H9 (cell line): ENCODE measurements around the gene MT1X. TPM values are rescaled to one million over a fixed set of nuclear protein-coding genes. Genes with fewer than 3 reads are reported as not detected.

Source experiments
- DNase-seq: peaks from one replicate; pipeline ENCODE4 v3.0.0-alpha.2; 2017
- H2AFZ ChIP-seq: one replicate; pipeline ENCODE4 v1.6.1; 2013; ENCODE audit warnings: mild to moderate bottlenecking, low read length, control low read depth, moderate library complexity
- H2AK5ac ChIP-seq: 2 replicates; pipeline ENCODE4 v1.6.1; 2013; ENCODE audit warnings: low read length, control low read depth, mixed read lengths; ENCODE audit not compliant: insufficient read length
- H2BK120ac ChIP-seq: one replicate; pipeline ENCODE4 v1.6.1; 2013; ENCODE audit warnings: low read depth, mild to moderate bottlenecking, low read length, control low read depth, inconsistent platforms; ENCODE audit not compliant: poor library complexity, severe bottlenecking
- H2BK12ac ChIP-seq: 2 replicates; pipeline ENCODE4 v1.6.1; 2013; ENCODE audit warnings: low read length, control low read depth, mixed read lengths, low read depth; ENCODE audit not compliant: insufficient read length
- H2BK15ac ChIP-seq: 2 replicates; pipeline ENCODE4 v1.6.1; 2013; ENCODE audit warnings: low read depth, low read length, control low read depth
- H2BK20ac ChIP-seq: one replicate; pipeline ENCODE4 v1.6.1; 2013; ENCODE audit warnings: low read depth, mild to moderate bottlenecking, low read length, control low read depth, inconsistent platforms; ENCODE audit not compliant: poor library complexity, severe bottlenecking
- H2BK5ac ChIP-seq: 2 replicates; pipeline ENCODE4 v1.6.1; 2013; ENCODE audit warnings: low read length, control low read depth, mixed read lengths; ENCODE audit not compliant: insufficient read length
- H3K14ac ChIP-seq: 2 replicates; pipeline ENCODE4 v1.6.1; 2013; ENCODE audit warnings: low read length, control low read depth; ENCODE audit not compliant: insufficient read depth
- H3K18ac ChIP-seq: 2 replicates; pipeline ENCODE4 v1.6.1; 2013; ENCODE audit warnings: low read depth, mild to moderate bottlenecking, mixed read lengths, low read length, control low read depth; ENCODE audit not compliant: insufficient read length
- H3K23ac ChIP-seq: 2 replicates; pipeline ENCODE4 v1.6.1; 2013; ENCODE audit warnings: low read length, control low read depth, mixed read lengths, low read depth; ENCODE audit not compliant: insufficient read length
- H3K23me2 ChIP-seq: 2 replicates; pipeline ENCODE4 v1.6.1; 2013; ENCODE audit warnings: low read depth, mild to moderate bottlenecking, mixed read lengths, low read length, control low read depth; ENCODE audit not compliant: insufficient read length, poor library complexity, severe bottlenecking
- H3K27ac ChIP-seq: 2 replicates; pipeline ENCODE4 v1.5.1; 2013; ENCODE audit warnings: low read length, control low read depth, mixed read lengths, low read depth; ENCODE audit not compliant: insufficient read length
- H3K27me3 ChIP-seq: 2 replicates; pipeline ENCODE4 v1.6.1; 2013; ENCODE audit warnings: low read length, control low read depth, inconsistent platforms; ENCODE audit not compliant: insufficient read depth
- H3K4ac ChIP-seq: 2 replicates; pipeline ENCODE4 v1.6.1; 2013; ENCODE audit warnings: low read depth, mild to moderate bottlenecking, control low read depth, inconsistent platforms, low read length, moderate library complexity
- H3K4me1 ChIP-seq: 2 replicates; pipeline ENCODE4 v1.6.1; 2013; ENCODE audit warnings: low read length, control low read depth, inconsistent platforms; ENCODE audit not compliant: insufficient read depth
- H3K4me2 ChIP-seq: 2 replicates; pipeline ENCODE4 v1.6.1; 2013; ENCODE audit warnings: low read length, control low read depth, mixed read lengths; ENCODE audit not compliant: insufficient read length, insufficient read depth
- H3K56ac ChIP-seq: 2 replicates; pipeline ENCODE4 v1.6.1; 2013; ENCODE audit warnings: low read depth, mild to moderate bottlenecking, mixed read lengths, low read length, control low read depth; ENCODE audit not compliant: insufficient read length
- H3K79me1 ChIP-seq: 2 replicates; pipeline ENCODE4 v1.6.1; 2013; ENCODE audit warnings: low read depth, mild to moderate bottlenecking, moderate library complexity, low read length, control low read depth, inconsistent platforms; ENCODE audit not compliant: insufficient read depth, poor library complexity, severe bottlenecking
- H3K79me2 ChIP-seq: 2 replicates; pipeline ENCODE4 v1.6.1; 2013; ENCODE audit warnings: low read length, control low read depth, inconsistent platforms; ENCODE audit not compliant: insufficient read depth
- H3K9ac ChIP-seq: 2 replicates; pipeline ENCODE4 v1.6.1; 2013; ENCODE audit warnings: low read length, control low read depth, mixed read lengths; ENCODE audit not compliant: insufficient read length; ENCODE audit errors: extremely low read depth
- H3K9me3 ChIP-seq: one replicate; pipeline ENCODE4 v1.6.1; 2013; ENCODE audit warnings: low read depth, low read length, inconsistent platforms; ENCODE audit not compliant: control insufficient read depth
- H3T11ph ChIP-seq: one replicate; pipeline ENCODE4 v1.6.1; 2013; ENCODE audit warnings: mild to moderate bottlenecking, low read length, control low read depth, inconsistent platforms
- H4K20me1 ChIP-seq: one replicate; pipeline ENCODE4 v1.6.1; 2013; ENCODE audit not compliant: control insufficient read depth, insufficient read length, insufficient read depth
- H4K5ac ChIP-seq: 2 replicates; pipeline ENCODE4 v1.6.1; 2013; ENCODE audit warnings: low read depth, mild to moderate bottlenecking, mixed read lengths, low read length, control low read depth; ENCODE audit not compliant: insufficient read length
- H4K8ac ChIP-seq: replicated peaks from 2 replicates; pipeline ENCODE4 v1.6.1; 2013; ENCODE audit warnings: low read length, control low read depth, mixed read lengths, low read depth; ENCODE audit not compliant: insufficient read length
- H4K91ac ChIP-seq: 2 replicates; pipeline ENCODE4 v1.6.1; 2013; ENCODE audit warnings: low read depth, mild to moderate bottlenecking, moderate library complexity, mixed read lengths, low read length, control low read depth; ENCODE audit not compliant: insufficient read length
- H3K27ac Mint-ChIP-seq, 3 experiments: 2 replicates in 2 of 3; 3 replicates in 1 of 3; pipeline ENCODE4 v1.8.0; 2020 to 2021; ENCODE audit warnings: mixed read lengths in 3 of 3, mild to moderate bottlenecking in 1 of 3, moderate library complexity in 1 of 3
- H3K27me3 Mint-ChIP-seq: 2 replicates; pipeline ENCODE4 v1.8.0; 2021; ENCODE audit warnings: low read depth, mild to moderate bottlenecking, moderate library complexity, mixed read lengths
- H3K36me3 Mint-ChIP-seq, 3 experiments: 2 replicates in 2 of 3; 3 replicates in 1 of 3; pipeline ENCODE4 v1.8.0; 2020 to 2021; ENCODE audit warnings: low read depth in 3 of 3, mixed read lengths in 3 of 3; ENCODE audit not compliant: insufficient read depth in 1 of 3
- H3K4me1 Mint-ChIP-seq, 2 experiments: 2 replicates each; pipeline ENCODE4 v1.8.0; 2020; ENCODE audit warnings: mixed read lengths in 2 of 2
- H3K4me3 Mint-ChIP-seq, 2 experiments: 2 replicates in 1 of 2; 3 replicates in 1 of 2; pipeline ENCODE4 v1.8.0; 2020 to 2021; ENCODE audit warnings: mild to moderate bottlenecking in 2 of 2, mixed read lengths in 2 of 2, moderate library complexity in 1 of 2
- H3K9me3 Mint-ChIP-seq, 2 experiments: 2 replicates in 1 of 2; 3 replicates in 1 of 2; pipeline ENCODE4 v1.8.0; 2020; ENCODE audit warnings: mild to moderate bottlenecking in 2 of 2, mixed read lengths in 2 of 2, moderate library complexity in 1 of 2
- CTCF ChIP-seq: fragments of 200-600 bp; sonication (generic); conservative IDR thresholded peaks from 3 replicates; pipeline ENCODE4 v1.8.0; 2021; ENCODE audit warnings: antibody characterized with exemption, mild to moderate bottlenecking
- WGBS: extraction: QIAGEN DNeasy Blood & Tissue Kit; methylation state at CpG from one replicate; pipeline ENCODE4 v1.1.7; 2013; ENCODE audit warnings: missing lambda C conversion rate, low lambda C conversion rate, mixed read lengths; ENCODE audit not compliant: insufficient read length; ENCODE audit errors: extremely low coverage; 5-methylcytosine and 5-hydroxymethylcytosine counted together
- total RNA-seq: library from RNA; stranded (reverse); gene quantifications from 2 replicates; pipeline ENCODE4 v1.2.1, GENCODE V29; 2021

The MT1X gene
- total RNA-seq, 1 experiment from 2014 or later: 32.1 TPM

GRCh38 chr16:56641166-56641565 lies 41.1 kb upstream of the MT1X start:
- Mint-ChIP-seq H3K27me3 (peaks cover 99% of the 10 kb centered on the region), H3K9me3 (no peaks in the 10 kb centered on the region; a peak in 1 of 5 replicates)

More at GRCh38 chr16:56641166-56641565, 41.1 kb upstream of the MT1X start:
- Mint-ChIP-seq H3K27ac (no peak overlapping the region), H3K36me3 (no peaks in the 10 kb centered on the region; a peak in 1 of 7 replicates), H3K4me3 (no peak overlapping the region), H3K4me1 (peaks cover 19 to 31% of the 10 kb centered on the region in 2 experiments)
- Histone ChIP-seq H3K56ac (no peak overlapping the region), H3K4me1 (no peaks in the 10 kb centered on the region), H3K9me3 (no peaks in the 10 kb centered on the region), H4K5ac (no peak overlapping the region), H3K18ac (no peak overlapping the region), H2AFZ (no peak overlapping the region), H3K23ac (no peak overlapping the region), H2BK5ac (no peak overlapping the region), H3K23me2 (peaks cover 6% of the 10 kb centered on the region), H3T11ph (no peak overlapping the region), H2BK120ac (no peak overlapping the region), H3K27ac (no peak overlapping the region), H4K20me1 (no peaks in the 10 kb centered on the region), H3K27me3 (peaks cover 87% of the 10 kb centered on the region), H3K79me1 (no peaks in the 10 kb centered on the region), H2BK12ac (no peak overlapping the region), H3K4ac (no peak overlapping the region), H2BK15ac (no peak overlapping the region), H4K91ac (no peak overlapping the region), H2AK5ac (no peak overlapping the region), H3K14ac (no peak overlapping the region), H3K4me2 (no peak overlapping the region), H4K8ac (no peak overlapping the region), H3K9ac (no peak overlapping the region), H2BK20ac (no peak overlapping the region), H3K79me2 (no peaks in the 10 kb centered on the region)
- WGBS: no CpG with 5 or more reads among the region's 2 CpGs
- no peak for DNase-seq
- TF ChIP-seq CTCF: no peak
